DMS114 treated with DMSO at 0.1 percent for 48 hours (cell line): ENCODE measurements around the gene CTRB1.

Source experiments
- DNase-seq: peaks from one replicate; lab custom pipeline; 2025; ENCODE audit not compliant: unreplicated experiment; lab: John Stamatoyannopoulos, UW

Gene CTRB1

DNA sequence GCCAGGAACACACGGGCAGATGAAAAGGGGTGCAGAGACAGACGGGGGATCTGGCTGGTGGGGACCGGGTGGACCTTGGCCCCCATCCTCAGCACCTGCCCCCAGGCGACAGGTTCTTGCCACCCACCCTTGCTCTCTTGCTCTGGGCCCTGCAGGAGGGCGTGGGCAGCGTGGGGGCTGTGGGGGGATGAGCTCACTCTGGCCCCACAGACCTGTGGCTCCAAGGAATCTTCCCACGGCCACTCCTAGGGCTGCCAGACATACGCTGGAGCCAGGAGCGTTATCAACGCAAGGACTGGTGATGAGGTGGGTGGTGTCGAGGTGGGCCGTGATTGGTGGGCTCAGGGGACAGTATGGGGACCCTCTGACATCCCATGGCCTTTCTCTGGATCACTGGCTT is 6.3 kb downstream of the CTRB1 start:
- DNase-seq: no peak

DNA sequence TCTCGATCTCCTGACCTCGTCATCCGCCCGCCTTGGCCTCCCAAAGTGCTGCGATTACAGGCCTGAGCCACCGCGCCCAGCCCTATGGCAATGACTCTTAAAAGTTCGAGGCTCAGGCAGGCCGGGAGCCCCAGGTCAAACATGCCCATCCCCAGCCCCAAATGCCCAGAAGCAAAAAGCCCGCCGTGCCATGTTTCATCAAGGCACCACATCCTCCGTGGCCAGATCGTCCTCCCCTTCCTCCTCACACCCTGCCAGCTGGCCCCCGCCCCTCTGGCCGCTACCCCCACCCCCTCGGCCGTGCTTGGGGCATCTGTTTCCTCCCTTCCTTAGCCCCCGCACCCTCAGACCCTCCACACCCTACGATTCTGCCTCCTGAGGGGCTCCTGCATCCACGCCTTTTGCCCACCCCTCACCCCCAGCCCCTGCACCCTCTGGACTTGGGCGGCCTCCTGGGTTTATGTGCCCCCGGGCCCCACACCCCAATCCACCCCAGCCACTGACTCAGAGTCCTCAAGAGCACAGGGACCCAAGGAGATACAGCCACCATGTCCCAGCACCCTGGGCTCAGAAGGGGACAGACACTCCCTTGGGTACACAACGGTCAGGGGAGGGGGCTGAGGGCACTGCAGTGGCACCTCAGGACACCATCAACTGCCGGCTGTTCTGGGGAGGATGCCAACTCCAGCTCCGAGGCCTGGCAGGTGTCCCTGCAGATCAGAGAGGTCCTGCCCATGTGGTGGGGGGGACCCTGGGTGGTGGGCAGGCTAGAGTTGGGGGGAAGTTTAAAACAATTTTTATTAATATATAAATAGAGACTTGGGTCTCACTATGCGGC is 7.1 kb downstream of the CTRB1 start:
- no peak for DNase-seq

DNA sequence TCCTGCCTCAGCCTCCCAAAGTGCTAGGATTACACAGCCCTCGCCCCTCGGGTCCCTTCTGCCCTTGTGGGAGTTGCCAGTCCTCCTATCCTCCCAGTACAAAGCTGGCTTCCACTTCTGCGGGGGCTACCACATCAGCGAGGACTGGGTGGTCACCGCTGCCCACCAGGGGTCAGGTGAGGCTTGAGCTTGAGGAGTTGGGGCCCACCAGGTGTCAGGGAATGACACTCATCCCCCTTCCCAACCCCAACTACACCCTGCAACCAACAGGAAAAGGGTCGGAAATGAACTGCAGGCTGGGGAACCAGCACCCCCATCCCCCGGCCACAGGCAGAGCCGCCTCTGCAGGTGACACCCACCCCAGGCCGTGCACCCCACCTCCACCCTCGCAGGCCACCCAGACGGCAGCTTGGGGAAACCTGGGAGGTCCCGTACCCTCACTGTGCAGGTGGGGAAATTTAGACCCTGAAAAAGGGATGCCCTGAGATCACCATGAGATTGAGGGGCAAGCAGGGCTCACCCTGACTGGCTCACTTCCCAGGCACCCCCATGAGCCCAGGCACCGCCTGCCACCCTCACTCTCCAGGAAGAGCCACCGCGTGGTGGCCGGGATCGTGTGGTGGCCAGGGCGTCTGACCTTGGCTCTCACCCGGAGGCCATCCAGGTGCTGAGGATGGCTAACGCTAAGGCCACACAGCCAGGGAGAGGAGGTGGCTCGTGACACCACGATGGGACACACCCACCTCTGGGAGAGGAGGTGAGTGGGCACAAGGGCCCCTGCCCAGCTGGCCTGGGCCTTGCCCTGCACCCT is 8.0 kb downstream of the CTRB1 start:
- DNase-seq: no peak

DNA sequence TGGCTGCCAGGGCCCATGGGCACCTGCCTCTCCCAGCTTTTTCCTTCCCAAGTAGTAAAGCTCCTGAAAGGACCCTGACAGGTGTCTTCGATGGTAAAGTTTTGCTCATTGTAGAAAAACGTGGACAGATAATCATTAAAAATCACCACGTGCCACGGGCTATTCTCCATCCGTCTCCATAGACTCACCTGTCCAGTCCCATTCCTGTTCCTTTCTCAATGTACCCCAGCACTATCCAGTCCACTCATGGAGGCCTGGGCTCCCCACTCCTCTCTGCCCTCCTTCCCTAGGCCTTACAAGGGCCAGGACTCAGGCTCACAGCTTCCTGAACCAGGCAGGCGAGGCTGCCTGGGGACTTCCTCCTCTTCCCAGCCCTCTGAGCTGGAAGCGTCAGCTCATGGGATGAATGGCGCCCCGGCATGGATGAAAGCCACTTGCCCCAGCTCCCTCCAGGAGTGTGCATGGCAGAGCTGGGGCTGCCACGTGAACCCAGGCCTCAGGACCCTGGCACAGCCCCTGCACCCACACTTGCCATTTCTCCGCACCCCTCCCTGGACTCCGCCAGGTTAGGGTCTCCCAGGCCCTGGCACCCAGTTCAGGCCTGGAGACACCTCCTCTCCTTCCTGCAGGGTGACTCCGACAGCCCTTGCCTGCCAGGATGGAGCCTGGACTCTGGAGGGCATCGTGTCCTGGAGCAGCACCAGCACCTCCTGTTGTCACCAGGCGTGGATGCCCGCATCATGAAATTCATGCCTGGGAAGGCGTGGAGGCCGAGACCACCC is 8.8 kb downstream of the CTRB1 start:
- no peak for DNase-seq

DNA sequence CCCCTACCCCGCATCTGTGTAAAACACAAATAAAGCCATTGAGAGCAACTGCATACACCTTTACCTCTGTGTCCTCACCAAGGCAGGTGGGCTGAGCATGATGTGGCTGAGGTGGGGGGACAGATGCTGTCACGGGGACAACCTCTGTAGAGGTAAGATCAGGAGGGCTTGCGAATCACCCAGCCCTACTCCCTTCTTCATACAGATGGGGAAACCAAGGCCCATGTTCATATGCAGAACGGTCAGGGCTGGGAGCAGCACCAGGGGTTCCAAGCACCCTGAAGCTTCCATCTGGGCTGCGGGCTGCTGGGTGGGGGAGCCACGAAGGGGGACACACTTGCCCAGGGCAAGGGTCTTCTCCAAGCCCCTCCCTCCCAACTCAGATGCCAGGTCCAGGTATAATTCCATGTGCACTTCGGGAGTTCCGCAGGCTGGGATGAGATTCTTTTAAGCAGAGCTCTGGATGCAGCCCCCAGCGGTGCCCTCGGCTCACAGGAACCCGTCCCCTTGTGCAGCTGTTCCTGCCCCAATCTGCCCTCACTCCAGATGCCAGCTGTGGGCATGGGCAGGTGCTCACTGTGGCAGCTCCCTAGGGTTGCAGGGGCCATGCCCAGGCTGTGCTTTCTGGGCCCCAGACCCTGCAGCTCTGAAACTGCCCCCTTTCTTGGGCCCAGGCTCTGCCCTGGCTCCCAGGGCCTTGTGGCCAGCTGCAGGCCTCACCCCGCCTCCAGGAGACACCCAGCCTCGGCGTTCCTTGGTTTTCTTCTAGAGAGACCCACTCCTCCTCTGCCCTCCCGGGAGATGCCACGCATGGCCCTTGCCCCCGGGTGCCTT is 9.6 kb downstream of the CTRB1 start:
- no peak for DNase-seq

DNA sequence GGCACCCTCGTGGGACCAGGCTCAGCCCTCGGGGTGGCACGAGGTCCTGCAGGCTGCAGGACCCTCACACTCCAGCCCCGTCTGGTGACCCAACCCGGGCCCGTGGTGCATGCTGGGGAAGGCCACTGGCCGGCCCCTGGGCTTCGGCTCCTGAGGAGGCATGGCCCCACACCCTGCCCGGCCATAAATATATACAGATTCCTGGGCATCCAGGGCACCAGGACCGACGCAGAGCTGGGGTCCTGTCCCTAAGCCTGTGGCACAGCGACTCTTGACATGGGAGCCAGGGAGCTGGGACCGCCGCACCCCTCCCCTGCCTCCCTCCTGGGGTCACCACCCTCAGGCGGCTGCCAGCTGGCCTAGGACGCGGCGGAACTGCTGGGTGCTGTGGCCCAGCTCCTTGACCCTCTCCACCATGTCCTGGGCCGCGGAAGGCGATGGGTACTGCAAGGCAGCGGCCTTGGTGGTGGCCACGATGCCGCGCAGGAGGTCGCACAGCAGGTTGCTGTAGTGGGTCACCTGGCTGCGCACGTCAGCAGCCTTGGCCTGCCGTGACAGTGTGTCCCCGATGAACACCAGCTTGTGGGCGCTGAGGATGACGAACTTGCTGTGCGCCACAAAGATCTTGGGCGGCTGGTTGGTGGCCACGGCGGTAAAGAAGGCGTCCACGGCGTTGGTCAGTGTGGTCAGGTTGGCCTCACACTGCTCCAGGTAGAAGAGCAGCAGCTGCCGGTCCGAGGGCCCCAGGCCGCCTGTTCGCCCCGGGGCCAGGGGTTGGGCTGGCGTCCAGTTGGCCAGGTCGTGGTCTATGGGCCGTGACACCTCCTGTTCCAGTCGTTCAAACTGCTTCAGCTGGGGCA is 10.6 kb downstream of the CTRB1 start:
- no peak for DNase-seq

DNA sequence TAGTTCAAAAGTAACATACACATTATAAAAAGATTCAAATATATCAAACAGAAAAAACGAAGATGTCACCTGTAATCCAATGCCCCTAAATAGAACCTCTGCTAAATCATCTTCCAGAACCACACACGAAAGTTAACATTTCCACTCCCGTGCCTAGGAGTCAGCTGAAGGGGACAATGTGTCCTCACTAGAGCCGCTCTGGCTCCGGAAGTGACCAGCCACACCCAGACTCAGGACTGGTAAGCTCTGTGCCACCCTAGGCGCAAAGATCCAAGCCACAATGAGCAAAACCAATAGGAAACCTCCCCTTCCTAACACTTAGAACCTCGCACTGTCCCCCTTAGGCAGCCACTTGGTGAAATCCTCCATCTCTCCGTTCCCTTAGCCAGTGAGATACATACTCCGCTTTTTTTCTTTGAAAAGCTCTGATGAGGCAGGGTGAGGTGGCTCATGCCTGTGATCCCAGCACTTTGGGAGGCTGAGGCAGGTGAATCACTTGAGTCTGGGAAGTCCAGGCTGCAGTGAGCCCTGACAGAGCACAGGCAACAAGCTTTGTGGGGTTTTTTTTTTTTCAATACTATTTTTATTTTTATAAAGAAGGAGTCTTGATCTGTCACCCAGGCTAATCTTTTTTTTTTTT is 11.8 kb downstream of the CTRB1 start:
- no peak for DNase-seq

DNA sequence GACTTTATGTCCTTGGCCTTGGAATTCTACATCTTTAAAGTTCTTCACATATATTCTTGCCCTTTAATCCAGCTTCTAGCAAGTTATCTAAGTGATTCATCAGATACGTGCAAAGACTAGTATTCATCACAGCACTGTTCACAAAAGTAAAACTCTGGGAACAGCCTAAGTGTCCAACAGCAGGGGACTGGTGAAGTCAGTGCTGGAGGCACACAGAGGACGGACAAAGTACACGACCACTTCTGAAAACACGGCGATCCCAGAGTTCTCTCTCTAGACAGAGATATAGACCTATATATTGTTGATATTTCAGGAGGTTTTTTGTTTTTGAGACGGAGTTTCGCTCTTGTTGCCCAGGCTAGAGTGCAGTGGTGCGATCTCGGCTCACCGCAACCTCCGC is 12.8 kb downstream of the CTRB1 start:
- no peak for DNase-seq

DNA sequence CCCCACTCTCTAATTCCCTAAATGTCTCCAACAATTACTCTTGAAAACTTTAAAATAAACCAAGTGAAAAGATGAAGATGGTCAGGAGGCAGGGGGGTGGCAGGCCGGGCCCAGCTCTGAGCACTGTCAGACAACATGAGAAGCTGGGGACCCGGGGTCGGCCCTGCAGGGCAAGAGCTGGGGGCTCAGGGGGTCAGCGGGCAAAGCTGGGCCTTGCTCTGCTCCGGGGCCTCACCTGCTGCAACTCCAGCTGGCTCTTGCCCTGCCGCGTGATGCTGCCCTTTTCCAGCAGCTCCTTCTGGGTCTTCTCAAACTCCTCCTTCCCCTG is 14.8 kb downstream of the CTRB1 start:
- no peak for DNase-seq

DNA sequence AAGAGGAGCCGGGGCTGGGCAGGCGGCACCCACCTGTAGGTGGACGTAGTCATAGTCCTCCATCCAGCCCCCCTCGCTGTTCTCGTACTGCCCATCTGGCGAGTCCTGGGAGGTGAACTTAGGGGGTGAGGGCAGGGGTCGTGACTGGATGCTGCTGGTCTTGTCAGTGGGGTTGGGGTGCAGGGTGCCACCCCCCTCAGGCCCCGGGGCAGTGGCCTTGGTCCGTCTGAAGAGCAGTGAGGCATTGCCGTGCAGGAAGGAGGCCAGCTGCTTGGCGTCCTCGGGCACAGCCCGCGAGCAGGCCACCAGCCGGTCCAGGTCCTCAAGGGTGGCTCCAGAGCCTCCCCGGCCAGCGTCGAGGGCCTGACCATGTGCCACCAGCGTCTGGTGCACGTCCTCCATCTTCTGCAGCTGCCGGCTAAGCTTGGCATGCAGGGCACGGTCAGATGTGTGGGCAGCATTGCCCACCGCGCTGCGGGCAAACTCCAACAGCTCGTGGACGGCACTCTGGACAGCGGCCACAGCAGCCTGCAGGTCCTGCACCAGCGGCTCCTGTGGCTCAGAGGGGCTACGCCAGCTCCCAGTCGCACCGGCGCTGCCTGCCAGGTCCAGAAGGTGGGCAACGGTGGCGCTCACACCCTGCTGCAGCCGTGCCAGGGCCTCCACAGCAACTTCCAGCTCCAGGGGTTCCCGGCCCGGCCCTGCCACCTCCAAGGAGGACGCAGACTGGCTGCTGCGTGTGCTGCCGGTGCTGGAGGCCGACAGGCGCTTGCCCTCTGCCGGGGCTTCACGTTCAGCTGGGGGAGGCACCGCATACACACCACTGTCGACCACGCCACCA is 16.3 kb downstream of the CTRB1 start:
- DNase-seq: no peak

DNA sequence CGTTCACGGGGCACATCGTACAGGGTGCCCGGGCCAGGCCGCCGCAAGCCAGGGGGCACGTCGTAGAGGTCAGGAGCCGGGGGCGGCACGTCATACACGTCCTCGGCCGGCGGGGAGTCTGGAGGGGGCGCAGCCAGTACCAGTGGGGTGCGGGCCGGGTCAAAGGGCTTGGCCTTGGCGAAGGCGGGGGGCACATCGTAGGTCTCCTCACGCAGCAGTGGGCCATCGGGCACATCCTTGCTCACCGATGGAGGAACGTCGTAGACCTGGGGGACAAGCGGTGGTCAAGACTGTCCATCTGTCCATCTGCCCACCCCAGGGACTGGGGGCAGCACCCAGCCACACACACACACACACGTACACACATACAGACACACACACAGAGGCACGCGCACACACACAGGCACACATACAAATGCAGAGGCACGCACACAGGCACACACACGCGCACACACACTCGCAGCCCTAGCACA is 17.0 kb downstream of the CTRB1 start:
- no peak for DNase-seq

DNA sequence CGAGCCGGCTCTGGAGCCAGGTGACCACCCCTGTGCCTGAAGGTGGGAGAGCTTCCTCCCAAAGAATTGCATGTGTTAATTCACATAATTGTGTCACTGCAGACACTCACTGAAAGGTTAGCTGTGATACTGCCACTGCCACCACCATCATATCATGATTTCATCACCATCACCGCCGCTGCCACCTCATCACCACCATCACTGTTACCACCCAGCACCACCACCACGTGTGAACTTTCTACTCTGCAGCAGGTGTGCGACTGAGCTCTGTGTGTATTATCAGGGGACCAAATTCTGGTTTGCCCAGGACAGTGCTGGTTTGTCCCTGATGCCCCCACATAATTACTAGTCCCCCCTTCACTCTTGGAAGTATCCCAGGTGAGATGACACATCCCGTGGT is 17.4 kb downstream of the CTRB1 start:
- DNase-seq: no peak

DNA sequence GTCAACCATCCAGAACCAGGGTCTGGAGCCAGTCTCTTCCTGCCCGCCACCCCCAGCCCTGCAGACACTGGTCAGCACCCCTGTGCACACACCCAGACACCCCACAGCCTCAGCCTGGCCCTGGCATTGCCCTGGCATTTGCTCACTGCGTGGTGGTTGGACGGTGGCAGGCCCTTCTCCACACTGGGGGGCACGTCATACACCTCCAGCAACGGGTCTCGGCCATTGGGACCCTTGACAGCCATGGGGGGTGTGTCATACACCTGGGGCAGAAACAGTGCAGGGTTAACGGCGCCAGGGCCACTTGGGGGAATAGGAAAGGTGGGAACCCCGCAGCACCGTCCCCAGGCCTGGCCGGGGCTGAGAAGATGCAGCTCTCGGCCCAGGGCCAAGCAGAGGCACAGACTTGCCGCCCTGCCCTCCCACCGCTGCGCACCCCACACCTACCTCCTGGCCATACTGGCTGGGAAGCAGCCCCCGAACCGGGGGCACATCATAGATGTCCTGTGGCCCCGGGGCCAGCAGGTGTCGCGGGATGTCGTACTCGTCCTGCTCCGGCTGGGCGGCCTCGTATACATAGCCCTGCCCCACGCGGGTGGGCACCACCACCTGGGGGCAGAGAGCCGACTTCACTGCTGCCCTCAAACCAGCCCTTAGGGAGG is 18.1 kb downstream of the CTRB1 start:
- no peak for DNase-seq

DNA sequence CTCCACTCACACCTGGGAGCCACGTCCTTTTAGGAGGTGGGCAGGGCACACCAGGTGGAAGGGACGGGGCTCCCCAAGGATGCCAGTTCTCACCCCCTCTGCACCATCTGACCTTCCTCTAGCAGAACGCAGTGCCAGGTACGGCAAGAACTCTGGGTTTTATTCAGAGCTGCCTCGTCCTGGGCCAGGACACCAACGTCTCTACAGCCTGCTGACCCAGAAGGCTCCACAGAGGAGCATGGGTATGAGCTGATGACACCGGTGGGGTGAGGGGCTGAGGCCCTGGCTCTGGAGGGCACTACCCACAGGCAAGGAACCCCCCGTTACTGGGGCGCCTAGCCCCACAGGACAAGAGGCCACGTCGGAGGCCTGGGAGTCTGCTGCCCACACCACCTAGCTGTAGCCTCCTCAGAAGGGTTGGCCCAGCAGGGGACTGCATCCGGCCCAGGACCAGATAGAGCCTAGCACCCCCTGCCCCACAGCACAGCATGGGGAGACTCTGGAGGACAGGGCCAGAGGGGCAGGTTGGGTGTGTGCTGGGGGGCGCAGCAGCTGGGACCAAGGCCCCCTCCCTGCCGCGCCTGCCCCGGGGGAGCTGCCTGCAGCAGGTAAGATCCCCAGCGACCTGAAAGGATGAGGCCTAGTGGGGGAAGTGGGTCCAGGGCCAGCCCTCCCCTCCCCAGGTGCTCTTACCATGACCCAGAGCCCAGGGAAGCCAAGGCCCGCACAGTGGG is 18.8 kb downstream of the CTRB1 start:
- no peak for DNase-seq

DNA sequence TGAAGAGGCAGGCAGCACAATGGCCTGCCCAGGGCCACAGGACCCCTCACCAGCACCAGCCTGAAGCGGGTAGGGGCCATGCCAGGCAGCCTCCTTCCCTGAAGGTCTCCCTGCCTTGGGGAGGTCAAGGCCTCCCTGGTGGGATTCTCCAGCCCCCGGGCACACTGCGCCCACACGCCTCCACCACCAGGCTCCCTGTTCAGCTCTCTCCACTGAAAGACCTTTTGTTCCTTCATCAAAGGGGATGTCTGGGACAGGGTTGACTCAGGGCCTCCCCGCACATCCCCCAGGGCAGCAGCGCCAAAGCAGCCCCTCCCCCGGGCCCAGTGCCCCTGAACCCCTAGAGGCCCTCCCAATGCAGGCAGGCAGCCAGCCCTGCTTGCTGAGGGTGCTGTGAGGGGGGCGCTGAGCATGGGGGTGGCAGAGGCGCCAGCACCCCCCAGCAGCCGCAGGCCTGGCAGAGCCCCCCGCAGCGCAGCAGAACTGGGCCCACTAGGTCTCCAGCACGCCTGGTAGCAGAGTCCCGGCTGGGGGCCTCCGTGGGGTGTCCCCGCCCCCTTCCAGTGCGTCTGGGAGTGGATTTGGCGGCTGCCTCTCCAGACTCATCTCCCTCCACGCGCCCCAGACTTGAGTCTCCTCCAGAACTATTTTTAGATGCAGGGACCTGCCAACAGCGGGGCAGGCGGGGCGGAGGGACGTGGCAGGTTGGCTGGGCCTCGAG is 19.5 kb downstream of the CTRB1 start:
- no peak for DNase-seq

DNA sequence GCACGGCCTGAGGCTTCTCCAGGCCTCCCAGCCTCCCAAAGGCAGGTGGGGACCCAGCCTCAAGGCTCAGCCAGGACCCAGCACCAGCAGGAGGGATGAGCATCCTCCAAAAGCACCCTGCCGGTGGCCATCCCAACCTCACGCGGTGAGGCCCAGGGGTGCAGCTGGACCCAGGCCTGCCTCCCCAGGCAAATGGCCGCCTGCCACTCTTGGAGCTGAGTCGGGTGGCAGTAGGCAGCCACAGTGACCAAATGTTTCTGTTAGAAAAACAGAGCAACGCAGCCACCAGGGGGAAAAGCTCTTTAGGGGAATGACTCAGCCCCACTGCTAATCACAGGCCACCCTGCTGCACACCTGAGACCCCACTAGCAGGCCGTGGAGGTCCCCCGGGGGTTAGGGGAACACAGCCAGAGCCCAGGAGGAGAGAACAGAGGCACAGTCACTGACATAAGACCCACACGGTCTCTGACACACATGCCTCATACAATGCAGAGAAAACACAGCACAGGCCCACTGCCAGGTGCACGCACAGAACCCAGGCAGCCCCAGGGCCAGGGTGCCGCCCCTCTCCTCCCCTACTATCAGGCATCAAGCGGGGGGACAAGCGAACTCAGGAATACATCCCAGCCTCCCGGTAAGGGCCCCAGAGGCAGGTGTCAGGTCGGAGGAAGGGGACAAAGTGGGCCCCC is 20.2 kb downstream of the CTRB1 start:
- DNase-seq: no peak
